GM12878 (cell line): Measurements from ENCODE around the gene MMP10. TPM values are rescaled to one million over a fixed set of nuclear protein-coding genes. Genes with fewer than 3 reads are reported as not detected.

Experiments used
- ATAC-seq: fragments of 200-7000 bp; cut with Tn5 transposase; 3 replicates; pipeline ENCODE4 v1.9.1; 2020; ENCODE audit warnings: mild to moderate bottlenecking, moderate library complexity
- BruUV-seq: library from RNA; stranded (reverse); fragments of 400-500 nt; replicated peaks from 2 replicates; lab custom pipeline; 2021; lab: Mats Ljungman, UMichigan
- CTCF ChIA-PET: fragments of 300-600 bp; sonication (Branson Sonifier 250); formaldehyde crosslinking; extraction: SDS; loops from one replicate; lab custom pipeline; 2021; ENCODE audit warnings: inconsistent platforms; lab: Yijun Ruan, JAX
- POLR2A ChIA-PET: fragments of 350-600 bp; formaldehyde crosslinking; extraction: SDS; loops from one replicate; lab custom pipeline; 2021; ENCODE audit warnings: inconsistent platforms; lab: Charles Lee
- RAD21 ChIA-PET: fragments of 300-600 bp; sonication (Branson Sonifier 250); formaldehyde crosslinking; loops from one replicate; lab custom pipeline; 2023; ENCODE audit warnings: antibody characterized with exemption; ENCODE audit not compliant: unreplicated experiment; lab: Charles Lee
- SMC1A ChIA-PET: fragments of 300-600 bp; sonication (Branson Sonifier 250); formaldehyde crosslinking; loops from one replicate; lab custom pipeline; 2023; ENCODE audit not compliant: unreplicated experiment, uncharacterized antibody; lab: Charles Lee
- DNase-seq: peaks from one replicate; pipeline ENCODE4 v3.0.0-alpha.2; 2011; ENCODE audit warnings: low read depth, low spot score
- FAIRE-seq: peaks from 3 replicates; lab custom pipeline; 2011; peaks lifted over from hg19 to GRCh38; lab: Jason Lieb, UNC
- H2AFZ ChIP-seq: 2 replicates; pipeline ENCODE4 v1.6.0; 2011; ENCODE audit warnings: low read depth, low read length, control low read depth; ENCODE audit not compliant: control insufficient read depth
- H3K27ac ChIP-seq: 2 replicates; pipeline ENCODE4 v1.5.1; 2011; ENCODE audit warnings: control low read depth; ENCODE audit not compliant: control insufficient read depth, insufficient read depth
- H3K27me3 ChIP-seq, 2 experiments: replicated peaks in 1 of 2; 2 replicates each; pipeline versions ENCODE4 v1.6.0 to v1.6.1; 2011; ENCODE audit warnings: low read length in 1 of 2; ENCODE audit not compliant: control insufficient read depth in 2 of 2, insufficient read depth in 2 of 2
- H3K36me3 ChIP-seq, 2 experiments: 2 replicates each; pipeline ENCODE4 v1.5.1; 2011; ENCODE audit warnings: low read length in 1 of 2; ENCODE audit not compliant: control insufficient read depth in 2 of 2, insufficient read depth in 2 of 2
- H3K4me1 ChIP-seq: 2 replicates; pipeline ENCODE4 v1.6.1; 2011; ENCODE audit warnings: mild to moderate bottlenecking, low read length, moderate library complexity, mixed read lengths; ENCODE audit not compliant: control insufficient read depth, insufficient read depth
- H3K4me2 ChIP-seq: 2 replicates; pipeline ENCODE4 v1.6.0; 2011; ENCODE audit warnings: control low read depth; ENCODE audit not compliant: control insufficient read depth, insufficient read depth
- H3K4me3 ChIP-seq: fragments of 200-600 bp; sonication (generic); 2 replicates; pipeline ENCODE4 v1.5.1; 2016
- H3K79me2 ChIP-seq: 2 replicates; pipeline ENCODE4 v1.6.0; 2011; ENCODE audit warnings: low read length; ENCODE audit not compliant: control insufficient read depth, insufficient read depth
- H3K9ac ChIP-seq: 2 replicates; pipeline ENCODE4 v1.8.0; 2011; ENCODE audit warnings: low read length, control low read depth, mixed read lengths; ENCODE audit not compliant: control insufficient read depth, insufficient read depth
- H3K9me3 ChIP-seq: replicated peaks from 3 replicates; pipeline ENCODE4 v1.5.1; 2011; ENCODE audit warnings: mild to moderate bottlenecking, low read length; ENCODE audit not compliant: control insufficient read depth, insufficient read depth
- H4K20me1 ChIP-seq: 2 replicates; pipeline ENCODE4 v1.6.0; 2011; ENCODE audit not compliant: control insufficient read depth, insufficient read depth
- ATF3 ChIP-seq: IDR thresholded peaks from 2 replicates; pipeline ENCODE4 v1.6.1; 2011; ENCODE audit warnings: low read depth, mild to moderate bottlenecking, low read length, moderate library complexity, borderline replicate concordance; ENCODE audit errors: extremely low read depth
- BMI1 ChIP-seq: fragments of 450-650 bp; IDR thresholded peaks from 2 replicates; pipeline ENCODE4 v1.6.1; 2016; ENCODE audit warnings: mild to moderate bottlenecking, moderate library complexity, borderline replicate concordance
- E2F4 ChIP-seq: IDR thresholded peaks from 2 replicates; pipeline ENCODE4 v1.6.1; 2012; ENCODE audit warnings: low read depth, low read length, improper control_type of control experiment
- GABPA ChIP-seq: IDR thresholded peaks from 2 replicates; pipeline ENCODE4 v1.6.1; 2014; ENCODE audit warnings: antibody characterized with exemption, low read depth, mild to moderate bottlenecking, inconsistent platforms
- HDAC2 ChIP-seq: fragments of 200-600 bp; sonication (generic); IDR thresholded peaks from 2 replicates; pipeline ENCODE4 v1.6.1; 2017
- HDGF ChIP-seq: fragments of 450-650 bp; IDR thresholded peaks from 2 replicates; pipeline ENCODE4 v1.6.1; 2016; ENCODE audit warnings: antibody characterized with exemption
- IKZF1 ChIP-seq: fragments of 450-650 bp; conservative IDR thresholded peaks from 2 replicates; pipeline ENCODE4 v1.6.1; 2017; ENCODE audit warnings: antibody characterized with exemption, mild to moderate bottlenecking
- NFIC ChIP-seq: IDR thresholded peaks from 2 replicates; pipeline ENCODE4 v1.6.1; 2012; ENCODE audit warnings: low read depth, mild to moderate bottlenecking, inconsistent platforms, low read length, moderate library complexity
- RAD21 ChIP-seq: IDR thresholded peaks from 2 replicates; pipeline ENCODE4 v1.6.1; 2011; ENCODE audit warnings: mild to moderate bottlenecking, low read depth, low read length, moderate library complexity; ENCODE audit not compliant: insufficient read depth
- SIN3A ChIP-seq: IDR thresholded peaks from 2 replicates; pipeline ENCODE4 v1.6.1; 2012; ENCODE audit warnings: low read depth, low read length, improper control_type of control experiment
- SMAD1 ChIP-seq: fragments of 450-650 bp; IDR thresholded peaks from 2 replicates; pipeline ENCODE4 v1.6.1; 2018; ENCODE audit warnings: mild to moderate bottlenecking, low read depth; ENCODE audit not compliant: partially characterized antibody
- SREBF2 ChIP-seq: IDR thresholded peaks from 2 replicates; pipeline ENCODE4 v1.6.1; 2012; ENCODE audit warnings: mild to moderate bottlenecking, low read length
- ZNF384 ChIP-seq: IDR thresholded peaks from 2 replicates; pipeline ENCODE4 v1.6.1; 2012; ENCODE audit warnings: low read depth, mild to moderate bottlenecking, low read length, improper control_type of control experiment, borderline replicate concordance
- ZSCAN29 ChIP-seq: fragments of 450-650 bp; IDR thresholded peaks from 2 replicates; pipeline ENCODE4 v1.6.1; 2017; ENCODE audit warnings: mild to moderate bottlenecking, moderate library complexity
- WGBS: methylation state at CpG from one replicate; pipeline ENCODE4 v1.1.6; 2016; ENCODE audit warnings: low lambda C conversion rate; ENCODE audit not compliant: insufficient replicate concordance, insufficient coverage; ENCODE audit errors: missing lambda C conversion rate; 5-methylcytosine and 5-hydroxymethylcytosine counted together
- in situ Hi-C: fragments of 300-500 bp; cut with MboI; formaldehyde crosslinking; loops from 9 replicates; pipeline ENCODE4 v1.14.3; 2018; ENCODE audit warnings: mixed read lengths
- intact Hi-C: fragments of 100-400 bp; cut with micrococcal nuclease; formaldehyde crosslinking; loops from one replicate; pipeline ENCODE4 v1.14.2; 2022; ENCODE audit not compliant: unreplicated experiment
- polyA plus RNA-seq, 11 experiments: library from polyadenylated mRNA; depleted of rRNA in 4 of 11; unstranded in 6 of 11; stranded (reverse) in 5 of 11; fragments of >200 nt; fragmentation: Nextera tagmentation in 4 of 11; fragmentation: Illumina TruSeq in 1 of 11; extraction: Ambion mirVana in 4 of 11; extraction: Trizol in 1 of 11; gene quantifications; 1 replicate in 1 of 11; 2 replicates in 10 of 11; pipeline versions ENCODE4 v1.2.1 to v1.2.3, GENCODE V29; 2011 to 2016; ENCODE audit warnings: inconsistent platforms in 2 of 11, missing spikeins in 2 of 11, low read depth in 1 of 11
- total RNA-seq, 4 experiments: library from RNA; depleted of rRNA in 3 of 4; stranded (reverse); fragments of >200 nt in 3 of 4; fragmentation: Illumina TruSeq in 1 of 4; extraction: Trizol in 1 of 4; gene quantifications; 2 replicates each; pipeline versions ENCODE4 v1.2.1 to v1.2.3, GENCODE V29; 2013 to 2021
- TF ChIP-seq, protein P1 (sequence below): IDR thresholded peaks from 2 replicates; pipeline ENCODE4 v1.6.1; 2011; ENCODE audit warnings: mild to moderate bottlenecking, low read depth, low read length, moderate library complexity; ENCODE audit not compliant: insufficient replicate concordance
- TF ChIP-seq, protein P2 (sequence below): fragments of 450-650 bp; IDR thresholded peaks from 2 replicates; pipeline ENCODE4 v1.6.1; 2017; ENCODE audit warnings: mild to moderate bottlenecking, moderate library complexity
- TF ChIP-seq, protein P3 (sequence below): fragments of 150-350 bp; IDR thresholded peaks from 2 replicates; pipeline ENCODE4 v1.6.1; 2014; ENCODE audit warnings: mild to moderate bottlenecking, low read depth, low read length

MMP10 gene
- total and polyA plus RNA-seq, 10 of the 15 experiments (the other 5 are each of a cell fraction or from before 2014, with no cell fraction given), result not detected

DNA sequence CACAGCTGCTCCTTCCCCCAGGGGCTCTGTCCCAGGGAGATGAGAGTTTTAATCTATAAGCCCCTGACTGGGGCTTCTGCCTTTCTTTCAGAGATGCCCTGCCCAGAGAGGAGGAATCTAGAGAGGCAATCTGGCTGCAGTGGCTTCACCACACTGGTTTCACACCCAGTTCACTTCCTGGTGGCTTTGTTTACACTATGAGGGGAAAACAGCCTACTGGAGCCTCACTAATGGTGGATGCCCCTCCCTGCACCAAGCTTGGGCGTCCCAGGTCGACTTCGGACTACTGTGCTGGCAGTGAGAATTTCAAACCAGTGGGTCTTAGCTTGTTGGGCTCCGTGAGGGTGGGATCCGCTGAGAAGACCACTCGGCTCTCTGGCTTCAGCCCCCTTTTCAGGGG lies 39.1 kb upstream of the MMP10 start:
- H4K20me1 ChIP-seq, result no peaks in the 10 kb centered on the region
- no peaks in the 10 kb centered on the region for H3K79me2 ChIP-seq
- no peak for DNase-seq
- 3% methylated on average over 6 of the region's 6 CpGs for WGBS
- no peak overlapping the region for H3K9ac ChIP-seq
- no TSS peak for BruUV-seq
- no peak overlapping the region for H3K4me2 ChIP-seq
- H3K4me3 ChIP-seq, result no peak overlapping the region
- no peak for ATAC-seq
- no peaks in the 10 kb centered on the region for H3K9me3 ChIP-seq
- intact Hi-C loops (no loop called here), in situ Hi-C loops (no loop called here)
- no peaks in the 10 kb centered on the region for H3K27me3 ChIP-seq
- no peaks in the 10 kb centered on the region for H3K36me3 ChIP-seq
- H3K27ac ChIP-seq, result no peak overlapping the region
- no peak for FAIRE-seq
- CTCF ChIA-PET, result interaction anchor here (1.0 to 1.2 kb wide), 2 partner anchors 12 to 121 kb away, joined by 3 read pairs; no protein-coding TSS in a partner anchor
- POLR2A ChIA-PET, result no interaction called here
- no peak overlapping the region for H2AFZ ChIP-seq
- RAD21 ChIA-PET, result no interaction called here
- H3K4me1 ChIP-seq, result no peaks in the 10 kb centered on the region
- SMC1A ChIA-PET, result no interaction called here
- TF ChIP-seq, protein P1, sequence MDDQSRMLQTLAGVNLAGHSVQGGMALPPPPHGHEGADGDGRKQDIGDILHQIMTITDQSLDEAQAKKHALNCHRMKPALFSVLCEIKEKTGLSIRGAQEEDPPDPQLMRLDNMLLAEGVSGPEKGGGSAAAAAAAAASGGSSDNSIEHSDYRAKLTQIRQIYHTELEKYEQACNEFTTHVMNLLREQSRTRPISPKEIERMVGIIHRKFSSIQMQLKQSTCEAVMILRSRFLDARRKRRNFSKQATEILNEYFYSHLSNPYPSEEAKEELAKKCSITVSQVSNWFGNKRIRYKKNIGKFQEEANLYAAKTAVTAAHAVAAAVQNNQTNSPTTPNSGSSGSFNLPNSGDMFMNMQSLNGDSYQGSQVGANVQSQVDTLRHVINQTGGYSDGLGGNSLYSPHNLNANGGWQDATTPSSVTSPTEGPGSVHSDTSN, result no peak
- TF ChIP-seq E2F4 (no peak), SIN3A (no peak), HDGF (no peak), ATF3 (no peak), GABPA (no peak), NFIC (no peak), IKZF1 (no peak), ZSCAN29 (no peak), RAD21 (no peak), ZNF384 (no peak), SREBF2 (no peak), SMAD1 (no peak), HDAC2 (no peak), BMI1 (no peak)
- TF ChIP-seq, protein P2, sequence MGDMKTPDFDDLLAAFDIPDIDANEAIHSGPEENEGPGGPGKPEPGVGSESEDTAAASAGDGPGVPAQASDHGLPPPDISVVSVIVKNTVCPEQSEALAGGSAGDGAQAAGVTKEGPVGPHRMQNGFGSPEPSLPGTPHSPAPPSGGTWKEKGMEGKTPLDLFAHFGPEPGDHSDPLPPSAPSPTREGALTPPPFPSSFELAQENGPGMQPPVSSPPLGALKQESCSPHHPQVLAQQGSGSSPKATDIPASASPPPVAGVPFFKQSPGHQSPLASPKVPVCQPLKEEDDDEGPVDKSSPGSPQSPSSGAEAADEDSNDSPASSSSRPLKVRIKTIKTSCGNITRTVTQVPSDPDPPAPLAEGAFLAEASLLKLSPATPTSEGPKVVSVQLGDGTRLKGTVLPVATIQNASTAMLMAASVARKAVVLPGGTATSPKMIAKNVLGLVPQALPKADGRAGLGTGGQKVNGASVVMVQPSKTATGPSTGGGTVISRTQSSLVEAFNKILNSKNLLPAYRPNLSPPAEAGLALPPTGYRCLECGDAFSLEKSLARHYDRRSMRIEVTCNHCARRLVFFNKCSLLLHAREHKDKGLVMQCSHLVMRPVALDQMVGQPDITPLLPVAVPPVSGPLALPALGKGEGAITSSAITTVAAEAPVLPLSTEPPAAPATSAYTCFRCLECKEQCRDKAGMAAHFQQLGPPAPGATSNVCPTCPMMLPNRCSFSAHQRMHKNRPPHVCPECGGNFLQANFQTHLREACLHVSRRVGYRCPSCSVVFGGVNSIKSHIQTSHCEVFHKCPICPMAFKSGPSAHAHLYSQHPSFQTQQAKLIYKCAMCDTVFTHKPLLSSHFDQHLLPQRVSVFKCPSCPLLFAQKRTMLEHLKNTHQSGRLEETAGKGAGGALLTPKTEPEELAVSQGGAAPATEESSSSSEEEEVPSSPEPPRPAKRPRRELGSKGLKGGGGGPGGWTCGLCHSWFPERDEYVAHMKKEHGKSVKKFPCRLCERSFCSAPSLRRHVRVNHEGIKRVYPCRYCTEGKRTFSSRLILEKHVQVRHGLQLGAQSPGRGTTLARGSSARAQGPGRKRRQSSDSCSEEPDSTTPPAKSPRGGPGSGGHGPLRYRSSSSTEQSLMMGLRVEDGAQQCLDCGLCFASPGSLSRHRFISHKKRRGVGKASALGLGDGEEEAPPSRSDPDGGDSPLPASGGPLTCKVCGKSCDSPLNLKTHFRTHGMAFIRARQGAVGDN, result no peak
- TF ChIP-seq, protein P3, sequence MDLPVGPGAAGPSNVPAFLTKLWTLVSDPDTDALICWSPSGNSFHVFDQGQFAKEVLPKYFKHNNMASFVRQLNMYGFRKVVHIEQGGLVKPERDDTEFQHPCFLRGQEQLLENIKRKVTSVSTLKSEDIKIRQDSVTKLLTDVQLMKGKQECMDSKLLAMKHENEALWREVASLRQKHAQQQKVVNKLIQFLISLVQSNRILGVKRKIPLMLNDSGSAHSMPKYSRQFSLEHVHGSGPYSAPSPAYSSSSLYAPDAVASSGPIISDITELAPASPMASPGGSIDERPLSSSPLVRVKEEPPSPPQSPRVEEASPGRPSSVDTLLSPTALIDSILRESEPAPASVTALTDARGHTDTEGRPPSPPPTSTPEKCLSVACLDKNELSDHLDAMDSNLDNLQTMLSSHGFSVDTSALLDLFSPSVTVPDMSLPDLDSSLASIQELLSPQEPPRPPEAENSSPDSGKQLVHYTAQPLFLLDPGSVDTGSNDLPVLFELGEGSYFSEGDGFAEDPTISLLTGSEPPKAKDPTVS, result no peak
